WTC11 (cell line): Measurements from ENCODE around the gene MYO15B. TPM values are rescaled to one million over a fixed set of nuclear protein-coding genes. Genes with fewer than 3 reads are reported as not detected.

Source experiments
- ATAC-seq: fragments of 200-7000 bp; cut with Tn5 transposase; 2 replicates; pipeline ENCODE4 v1.10.0; 2021; ENCODE audit warnings: mild to moderate bottlenecking, moderate library complexity
- CTCF ChIA-PET: fragments of 300-600 bp; sonication (Branson Sonifier 250); formaldehyde crosslinking; loops from one replicate; lab custom pipeline; 2021; ENCODE audit warnings: antibody characterized with exemption; lab: Charles Lee
- POLR2A ChIA-PET: fragments of 350-600 bp; sonication (Branson Sonifier 250); formaldehyde crosslinking; loops from one replicate; lab custom pipeline; 2021; ENCODE audit warnings: antibody characterized with exemption; lab: Charles Lee
- DNase-seq: peaks from one replicate; pipeline ENCODE4 v3.0.0; 2021; ENCODE audit warnings: low spot score
- H3K27ac Mint-ChIP-seq: 2 replicates; pipeline ENCODE4 v1.8.0; 2021; ENCODE audit warnings: mixed read lengths
- H3K27me3 Mint-ChIP-seq: 2 replicates; pipeline ENCODE4 v1.8.0; 2021; ENCODE audit warnings: low read depth, mild to moderate bottlenecking, moderate library complexity, mixed read lengths
- H3K36me3 Mint-ChIP-seq: 2 replicates; pipeline ENCODE4 v1.8.0; 2021; ENCODE audit warnings: mixed read lengths
- H3K4me1 Mint-ChIP-seq: 2 replicates; pipeline ENCODE4 v1.8.0; 2022; ENCODE audit warnings: mixed read lengths
- H3K4me3 Mint-ChIP-seq: 2 replicates; pipeline ENCODE4 v1.8.0; 2021; ENCODE audit warnings: mild to moderate bottlenecking, moderate library complexity, mixed read lengths
- H3K9me3 Mint-ChIP-seq: 2 replicates; pipeline ENCODE4 v1.8.0; 2021; ENCODE audit warnings: mixed read lengths
- ARID4B ChIP-seq: sonication (generic); formaldehyde crosslinking; IDR thresholded peaks from 2 replicates; pipeline ENCODE4 v1.8.0; 2023; ENCODE audit warnings: missing genetic modification reagents, mild to moderate bottlenecking, borderline replicate concordance
- ATF1 ChIP-seq: sonication (generic); formaldehyde crosslinking; IDR thresholded peaks from 2 replicates; pipeline ENCODE4 v1.8.1; 2023; ENCODE audit warnings: mild to moderate bottlenecking, moderate library complexity, missing genetic modification reagents
- ATF3 ChIP-seq: sonication (generic); formaldehyde crosslinking; conservative IDR thresholded peaks from 2 replicates; pipeline ENCODE4 v1.8.1; 2022; ENCODE audit warnings: mild to moderate bottlenecking, missing genetic modification reagents
- CREB1 ChIP-seq: sonication (generic); formaldehyde crosslinking; IDR thresholded peaks from 2 replicates; pipeline ENCODE4 v1.8.0; 2023; ENCODE audit warnings: mild to moderate bottlenecking, missing genetic modification reagents
- CREM ChIP-seq: sonication (generic); formaldehyde crosslinking; IDR thresholded peaks from 2 replicates; pipeline ENCODE4 v1.8.1; 2022; ENCODE audit warnings: mild to moderate bottlenecking, missing genetic modification reagents, moderate library complexity
- FOXJ3 ChIP-seq: sonication (generic); formaldehyde crosslinking; IDR thresholded peaks from 2 replicates; pipeline ENCODE4 v1.9.0; 2021; ENCODE audit warnings: missing genetic modification reagents, mild to moderate bottlenecking, borderline replicate concordance
- HMGA2 ChIP-seq: fragments of 250-450 bp; sonication (Bioruptor Pico); IDR thresholded peaks from 2 replicates; pipeline ENCODE4 v1.4.0; 2021; ENCODE audit warnings: mild to moderate bottlenecking, moderate library complexity
- KAT7 ChIP-seq: sonication (generic); formaldehyde crosslinking; IDR thresholded peaks from 2 replicates; pipeline ENCODE4 v1.8.1; 2023; ENCODE audit warnings: missing genetic modification reagents, mild to moderate bottlenecking, borderline replicate concordance
- MAX ChIP-seq: sonication (generic); formaldehyde crosslinking; IDR thresholded peaks from 2 replicates; pipeline ENCODE4 v1.8.0; 2022; ENCODE audit warnings: mild to moderate bottlenecking, missing genetic modification reagents
- MXD4 ChIP-seq: fragments of 250-450 bp; sonication (Bioruptor Pico); IDR thresholded peaks from 2 replicates; pipeline ENCODE4 v1.8.0; 2021; ENCODE audit warnings: mild to moderate bottlenecking, moderate library complexity, borderline replicate concordance
- NR2C2 ChIP-seq: sonication (generic); formaldehyde crosslinking; IDR thresholded peaks from 2 replicates; pipeline ENCODE4 v1.8.0; 2022; ENCODE audit warnings: mild to moderate bottlenecking, missing genetic modification reagents
- SMAD4 ChIP-seq: sonication (generic); formaldehyde crosslinking; IDR thresholded peaks from 2 replicates; pipeline ENCODE4 v1.8.0; 2022; ENCODE audit warnings: mild to moderate bottlenecking, missing genetic modification reagents
- SP1 ChIP-seq: sonication (generic); formaldehyde crosslinking; conservative IDR thresholded peaks from 2 replicates; pipeline ENCODE4 v1.8.1; 2022; ENCODE audit warnings: missing genetic modification reagents
- TP53 ChIP-seq: sonication (generic); formaldehyde crosslinking; IDR thresholded peaks from 2 replicates; pipeline ENCODE4 v1.8.1; 2023; ENCODE audit warnings: mild to moderate bottlenecking, missing genetic modification reagents
- total RNA-seq: library from RNA; stranded (reverse); gene quantifications from 3 replicates; pipeline ENCODE4 v1.2.3, GENCODE V29; 2021
- TF ChIP-seq, protein P1 (sequence below): sonication (generic); formaldehyde crosslinking; conservative IDR thresholded peaks from 2 replicates; pipeline ENCODE4 v1.8.1; 2023; ENCODE audit warnings: mild to moderate bottlenecking, low read depth, missing genetic modification reagents, moderate library complexity
- TF ChIP-seq, protein P2 (sequence below): fragments of 250-450 bp; sonication (Bioruptor Pico); IDR thresholded peaks from 2 replicates; pipeline ENCODE4 v2.1.2; 2022; ENCODE audit warnings: mild to moderate bottlenecking, moderate library complexity
- TF ChIP-seq, protein P3 (sequence below): sonication (generic); formaldehyde crosslinking; IDR thresholded peaks from 2 replicates; pipeline ENCODE4 v1.8.1; 2022; ENCODE audit warnings: mild to moderate bottlenecking, missing genetic modification reagents, moderate library complexity, borderline replicate concordance
- TF ChIP-seq, protein P4 (sequence below): fragments of 250-450 bp; sonication (Bioruptor Pico); IDR thresholded peaks from 2 replicates; pipeline ENCODE4 v1.9.0; 2021; ENCODE audit warnings: mild to moderate bottlenecking

The MYO15B gene
- total RNA-seq, 1 experiment from 2014 or later = 35.6 TPM

DNA sequence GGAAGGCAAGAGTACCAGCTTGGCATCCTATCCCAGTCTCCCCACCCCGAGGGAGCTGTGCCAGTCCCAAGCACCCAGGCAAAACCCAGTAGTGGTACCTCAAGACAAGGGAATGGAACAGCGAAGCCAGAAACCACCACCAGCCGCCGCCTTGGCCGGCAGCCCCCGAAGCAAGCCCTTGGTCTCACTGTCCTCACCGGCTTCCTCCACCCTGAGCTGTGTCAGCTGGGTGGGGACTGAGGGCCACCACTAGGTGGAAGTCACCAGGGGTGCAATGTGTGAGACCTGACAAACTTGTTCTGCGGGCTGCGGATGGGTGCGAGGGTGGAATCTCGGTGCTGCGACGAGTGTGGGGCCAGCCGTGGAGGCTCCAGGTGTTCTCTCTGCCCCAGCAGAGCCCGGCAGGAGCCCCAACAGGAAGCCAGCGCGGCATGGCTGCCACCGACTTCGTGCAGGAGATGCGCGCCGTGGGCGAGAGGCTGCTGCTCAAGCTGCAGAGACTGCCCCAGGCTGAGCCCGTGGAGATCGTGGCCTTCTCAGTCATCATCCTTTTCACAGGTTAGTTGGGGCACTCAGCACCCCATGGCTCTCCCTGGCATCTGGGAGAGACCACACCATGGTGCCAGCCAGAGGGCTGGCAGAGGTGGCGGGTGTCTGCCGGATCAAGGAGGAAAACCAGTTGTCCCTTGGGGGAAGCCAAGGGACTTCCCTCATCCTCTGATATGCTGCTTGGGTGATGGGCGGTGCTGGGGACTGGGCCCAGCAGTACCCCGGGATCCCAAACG lies 52.4 kb downstream of the MYO15B start (continued):
- TF ChIP-seq, protein P1, sequence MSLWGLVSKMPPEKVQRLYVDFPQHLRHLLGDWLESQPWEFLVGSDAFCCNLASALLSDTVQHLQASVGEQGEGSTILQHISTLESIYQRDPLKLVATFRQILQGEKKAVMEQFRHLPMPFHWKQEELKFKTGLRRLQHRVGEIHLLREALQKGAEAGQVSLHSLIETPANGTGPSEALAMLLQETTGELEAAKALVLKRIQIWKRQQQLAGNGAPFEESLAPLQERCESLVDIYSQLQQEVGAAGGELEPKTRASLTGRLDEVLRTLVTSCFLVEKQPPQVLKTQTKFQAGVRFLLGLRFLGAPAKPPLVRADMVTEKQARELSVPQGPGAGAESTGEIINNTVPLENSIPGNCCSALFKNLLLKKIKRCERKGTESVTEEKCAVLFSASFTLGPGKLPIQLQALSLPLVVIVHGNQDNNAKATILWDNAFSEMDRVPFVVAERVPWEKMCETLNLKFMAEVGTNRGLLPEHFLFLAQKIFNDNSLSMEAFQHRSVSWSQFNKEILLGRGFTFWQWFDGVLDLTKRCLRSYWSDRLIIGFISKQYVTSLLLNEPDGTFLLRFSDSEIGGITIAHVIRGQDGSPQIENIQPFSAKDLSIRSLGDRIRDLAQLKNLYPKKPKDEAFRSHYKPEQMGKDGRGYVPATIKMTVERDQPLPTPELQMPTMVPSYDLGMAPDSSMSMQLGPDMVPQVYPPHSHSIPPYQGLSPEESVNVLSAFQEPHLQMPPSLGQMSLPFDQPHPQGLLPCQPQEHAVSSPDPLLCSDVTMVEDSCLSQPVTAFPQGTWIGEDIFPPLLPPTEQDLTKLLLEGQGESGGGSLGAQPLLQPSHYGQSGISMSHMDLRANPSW (CRISPR knock-in tag) = no peak
- TF ChIP-seq SMAD4 (CRISPR knock-in tag) = no peak
- TF ChIP-seq MXD4 = no peak
- TF ChIP-seq FOXJ3 (CRISPR knock-in tag) = no peak

- TF ChIP-seq ATF1 (CRISPR knock-in tag) (no peak), ARID4B (CRISPR knock-in tag) (no peak), CREB1 (no peak), HMGA2 (no peak), SP1 (CRISPR knock-in tag) (no peak)
- TF ChIP-seq, protein P2, sequence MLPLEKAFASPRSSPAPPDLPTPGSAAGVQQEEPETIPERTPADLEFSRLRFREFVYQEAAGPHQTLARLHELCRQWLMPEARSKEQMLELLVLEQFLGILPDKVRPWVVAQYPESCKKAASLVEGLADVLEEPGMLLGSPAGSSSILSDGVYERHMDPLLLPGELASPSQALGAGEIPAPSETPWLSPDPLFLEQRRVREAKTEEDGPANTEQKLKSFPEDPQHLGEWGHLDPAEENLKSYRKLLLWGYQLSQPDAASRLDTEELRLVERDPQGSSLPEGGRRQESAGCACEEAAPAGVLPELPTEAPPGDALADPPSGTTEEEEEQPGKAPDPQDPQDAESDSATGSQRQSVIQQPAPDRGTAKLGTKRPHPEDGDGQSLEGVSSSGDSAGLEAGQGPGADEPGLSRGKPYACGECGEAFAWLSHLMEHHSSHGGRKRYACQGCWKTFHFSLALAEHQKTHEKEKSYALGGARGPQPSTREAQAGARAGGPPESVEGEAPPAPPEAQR (CRISPR knock-in tag) = no peak
- TF ChIP-seq, all 79 proteins: peak for 0
- peaks cover 18% of the 10 kb centered on the region for H3K4me1 Mint-ChIP-seq
- CTCF ChIA-PET = interaction anchor here (1.6 to 22.8 kb wide), 6 partner anchors 7 to 107 kb away, joined by 4 to 456 read pairs (median 23); partner anchors contain the start of gene SMIM5
Observed at GRCh38 chr17:75640556-75641119, 53.0 kb downstream of the MYO15B start.

DNA sequence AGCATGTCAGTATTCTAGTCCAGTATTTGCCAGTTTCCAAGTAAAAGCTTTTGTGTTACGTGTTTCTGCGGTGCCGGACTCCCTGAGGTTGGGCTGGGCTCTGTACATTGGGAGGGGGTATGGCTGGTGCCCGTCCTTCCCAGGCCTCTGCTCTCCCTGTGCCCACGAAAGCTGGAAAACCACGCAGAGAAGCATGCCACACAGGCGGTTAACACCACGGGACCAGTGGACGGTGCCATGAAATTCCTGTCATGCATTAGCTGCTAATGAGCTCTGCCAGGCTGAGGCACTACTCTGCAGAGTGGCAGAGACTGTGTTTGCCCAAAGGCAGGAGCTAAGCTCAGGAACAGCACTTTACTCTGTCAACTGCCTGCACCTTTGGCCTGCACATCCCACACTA lies 53.7 kb downstream of the MYO15B start:
- no peak overlapping the region for H3K4me3 Mint-ChIP-seq
- ChIA-PET POLR2A (no interaction called here), CTCF (interaction anchor here (0.9 to 22.8 kb wide), 6 partner anchors 8 to 107 kb away, joined by 3 to 456 read pairs (median 23); partner anchors contain the start of gene SMIM5)
- H3K27me3 Mint-ChIP-seq = no peaks in the 10 kb centered on the region
- H3K9me3 Mint-ChIP-seq = no peaks in the 10 kb centered on the region
- peaks cover 18% of the 10 kb centered on the region for H3K4me1 Mint-ChIP-seq
- no peak overlapping the region for H3K27ac Mint-ChIP-seq
- ATAC-seq = no peak
- no peaks in the 10 kb centered on the region; the same call in 1 of the 2 replicates for H3K36me3 Mint-ChIP-seq
- no peak for DNase-seq
- TF ChIP-seq TP53 (CRISPR knock-in tag) (no peak), KAT7 (CRISPR knock-in tag) (no peak), MAX (CRISPR knock-in tag) (no peak), NR2C2 (no peak), CREM (CRISPR knock-in tag) (no peak), MXD4 (no peak), ATF3 (CRISPR knock-in tag) (no peak)
- TF ChIP-seq, protein P3, sequence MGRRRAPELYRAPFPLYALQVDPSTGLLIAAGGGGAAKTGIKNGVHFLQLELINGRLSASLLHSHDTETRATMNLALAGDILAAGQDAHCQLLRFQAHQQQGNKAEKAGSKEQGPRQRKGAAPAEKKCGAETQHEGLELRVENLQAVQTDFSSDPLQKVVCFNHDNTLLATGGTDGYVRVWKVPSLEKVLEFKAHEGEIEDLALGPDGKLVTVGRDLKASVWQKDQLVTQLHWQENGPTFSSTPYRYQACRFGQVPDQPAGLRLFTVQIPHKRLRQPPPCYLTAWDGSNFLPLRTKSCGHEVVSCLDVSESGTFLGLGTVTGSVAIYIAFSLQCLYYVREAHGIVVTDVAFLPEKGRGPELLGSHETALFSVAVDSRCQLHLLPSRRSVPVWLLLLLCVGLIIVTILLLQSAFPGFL (CRISPR knock-in tag) = no peak
- TF ChIP-seq, protein P4, sequence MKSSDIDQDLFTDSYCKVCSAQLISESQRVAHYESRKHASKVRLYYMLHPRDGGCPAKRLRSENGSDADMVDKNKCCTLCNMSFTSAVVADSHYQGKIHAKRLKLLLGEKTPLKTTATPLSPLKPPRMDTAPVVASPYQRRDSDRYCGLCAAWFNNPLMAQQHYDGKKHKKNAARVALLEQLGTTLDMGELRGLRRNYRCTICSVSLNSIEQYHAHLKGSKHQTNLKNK (CRISPR knock-in tag) = no peak

More at GRCh38 chr17:75640556-75641119, 53.0 kb downstream of the MYO15B start:
- no peaks in the 10 kb centered on the region; the same call in 1 of the 2 replicates for H3K36me3 Mint-ChIP-seq
- H3K4me3 Mint-ChIP-seq = no peak overlapping the region
- H3K9me3 Mint-ChIP-seq = no peaks in the 10 kb centered on the region
- H3K27me3 Mint-ChIP-seq = no peaks in the 10 kb centered on the region
- POLR2A ChIA-PET = no interaction called here
- 0 out of 2 replicates have a peak overlapping the region, but pooled peaks have one; percentile 32 for H3K27ac Mint-ChIP-seq
- no peak for ATAC-seq
- no peak for DNase-seq
